ENCODE results near the gene TTYH3. TPM values are rescaled to one million over a fixed set of nuclear protein-coding genes. Genes with fewer than 3 reads are reported as not detected.
"Not testable (repeated sequence)": the region's sequence is repeated elsewhere in the genome, so short reads cannot be mapped to it uniquely, and the experiment has no call there.

TTYH3 gene
- polyA plus RNA-seq, 4 donors, result 6.9 to 149 (median 20.6) TPM

GRCh38 chr7:2605608-2606538 is 25.9 kb upstream of the TTYH3 start:
- peaks cover 0 to 7% (median 0%) of the 10 kb centered on the region in 3 donors for H3K4me1 ChIP-seq (ENCODE audit: control insufficient read depth in 3 of 3, insufficient read depth in 2 of 3, low read depth in 1 of 3, low read length in 2 of 3)
- no peak for FAIRE-seq
- H3K27ac ChIP-seq (ENCODE audit: low read depth in 1 of 3, low read length in 2 of 3), result no peak overlapping the region
- no peak overlapping the region for H3K4me3 ChIP-seq (ENCODE audit: low read depth in 1 of 3, low read length in 3 of 3)
- H3K27me3 ChIP-seq (ENCODE audit: control insufficient read depth in 3 of 3, insufficient read depth in 3 of 3, low read length in 3 of 3), result no peaks in the 10 kb centered on the region
- H3K36me3 ChIP-seq (ENCODE audit: control insufficient read depth in 3 of 3, insufficient read depth in 2 of 3, low read depth in 1 of 3, low read length in 3 of 3), result peaks cover 3 to 81% (median 9%) of the 10 kb centered on the region in 3 donors
- no peak for DNase-seq
- 89 to 94% (median 91%) methylated on average over 36 to 38 of the region's 38 CpGs for WGBS, 3 donors
- no peaks in the 10 kb centered on the region for H3K9me3 ChIP-seq (ENCODE audit: control insufficient read depth in 2 of 2, insufficient read depth in 1 of 2, low read depth in 1 of 2, low read length in 1 of 2)

GRCh38 chr7:2606539-2606936 is 25.2 kb upstream of the TTYH3 start:
- H3K36me3 ChIP-seq (ENCODE audit: control insufficient read depth in 3 of 3, insufficient read depth in 2 of 3, low read depth in 1 of 3, low read length in 3 of 3), result peaks cover 3 to 81% (median 6%) of the 10 kb centered on the region in 3 donors
- H3K9me3 ChIP-seq (ENCODE audit: control insufficient read depth in 2 of 2, insufficient read depth in 1 of 2, low read depth in 1 of 2, low read length in 1 of 2), result no peaks in the 10 kb centered on the region
- WGBS, 3 donors, result 86 to 93% (median 92%) methylated on average over 16 of the region's 16 CpGs
- H3K4me3 ChIP-seq (ENCODE audit: low read depth in 1 of 3, low read length in 3 of 3), result no peak overlapping the region
- FAIRE-seq (no peak), DNase-seq (no peak)
- H3K27ac ChIP-seq (ENCODE audit: low read depth in 1 of 3, low read length in 2 of 3), result peak overlapping the region in 1 of 3 donors; percentile 21
- H3K4me1 ChIP-seq (ENCODE audit: control insufficient read depth in 3 of 3, insufficient read depth in 2 of 3, low read depth in 1 of 3, low read length in 2 of 3), result peaks cover 0 to 13% (median 0%) of the 10 kb centered on the region in 3 donors
- H3K27me3 ChIP-seq (ENCODE audit: control insufficient read depth in 3 of 3, insufficient read depth in 3 of 3, low read length in 3 of 3), result no peaks in the 10 kb centered on the region

GRCh38 chr7:2607122-2607922 is 24.5 kb upstream of the TTYH3 start:
- peaks cover 0 to 20% (median 0%) of the 10 kb centered on the region in 3 donors for H3K4me1 ChIP-seq (ENCODE audit: control insufficient read depth in 3 of 3, insufficient read depth in 2 of 3, low read depth in 1 of 3, low read length in 2 of 3)
- FAIRE-seq (no peak), DNase-seq (no peak)
- no peaks in the 10 kb centered on the region for H3K9me3 ChIP-seq (ENCODE audit: control insufficient read depth in 2 of 2, insufficient read depth in 1 of 2, low read depth in 1 of 2, low read length in 1 of 2)
- WGBS, 3 donors, result 70 to 88% (median 87%) methylated on average over 26 of the region's 26 CpGs
- peak overlapping the region in 2 of 3 donors; percentile 9 to 87 for H3K27ac ChIP-seq (ENCODE audit: low read depth in 1 of 3, low read length in 2 of 3)
- H3K27me3 ChIP-seq (ENCODE audit: control insufficient read depth in 3 of 3, insufficient read depth in 3 of 3, low read length in 3 of 3), result no peaks in the 10 kb centered on the region
- H3K36me3 ChIP-seq (ENCODE audit: control insufficient read depth in 3 of 3, insufficient read depth in 2 of 3, low read depth in 1 of 3, low read length in 3 of 3), result peaks cover 3 to 81% (median 6%) of the 10 kb centered on the region in 3 donors
- H3K4me3 ChIP-seq (ENCODE audit: low read depth in 1 of 3, low read length in 3 of 3), result no peak overlapping the region

GRCh38 chr7:2607923-2608904 is 23.6 kb upstream of the TTYH3 start:
- Histone ChIP-seq H3K36me3 (ENCODE audit: control insufficient read depth in 3 of 3, insufficient read depth in 2 of 3, low read depth in 1 of 3, low read length in 3 of 3) (peaks cover 3 to 79% (median 6%) of the 10 kb centered on the region in 3 donors), H3K9me3 (ENCODE audit: control insufficient read depth in 2 of 2, insufficient read depth in 1 of 2, low read depth in 1 of 2, low read length in 1 of 2) (no peaks in the 10 kb centered on the region), H3K27ac (ENCODE audit: low read depth in 1 of 3, low read length in 2 of 3) (peak overlapping the region in 1 of 3 donors; percentile 87), H3K4me1 (ENCODE audit: control insufficient read depth in 3 of 3, insufficient read depth in 2 of 3, low read depth in 1 of 3, low read length in 2 of 3) (peaks cover 0 to 28% (median 0%) of the 10 kb centered on the region in 3 donors), H3K4me3 (ENCODE audit: low read depth in 1 of 3, low read length in 3 of 3) (no peak overlapping the region), H3K27me3 (ENCODE audit: control insufficient read depth in 3 of 3, insufficient read depth in 3 of 3, low read length in 3 of 3) (no peaks in the 10 kb centered on the region)
- 86 to 94% (median 88%) methylated on average over 35 to 37 of the region's 37 CpGs for WGBS, 3 donors
- no peak for DNase-seq
- no peak for FAIRE-seq

- Histone ChIP-seq H3K9me3 (ENCODE audit: control insufficient read depth in 2 of 2, insufficient read depth in 1 of 2, low read depth in 1 of 2, low read length in 1 of 2) (no peaks in the 10 kb centered on the region), H3K4me3 (ENCODE audit: low read depth in 1 of 3, low read length in 3 of 3) (no peak overlapping the region), H3K27ac (ENCODE audit: low read depth in 1 of 3, low read length in 2 of 3) (peak overlapping the region in 1 of 3 donors; percentile 48), H3K36me3 (ENCODE audit: control insufficient read depth in 3 of 3, insufficient read depth in 2 of 3, low read depth in 1 of 3, low read length in 3 of 3) (peaks cover 3 to 80% (median 6%) of the 10 kb centered on the region in 3 donors), H3K27me3 (ENCODE audit: control insufficient read depth in 3 of 3, insufficient read depth in 3 of 3, low read length in 3 of 3) (no peaks in the 10 kb centered on the region), H3K4me1 (ENCODE audit: control insufficient read depth in 3 of 3, insufficient read depth in 2 of 3, low read depth in 1 of 3, low read length in 2 of 3) (peaks cover 0 to 35% (median 0%) of the 10 kb centered on the region in 3 donors)
- WGBS, 3 donors, result 62 to 71% (median 70%) methylated on average over 14 of the region's 14 CpGs
- FAIRE-seq (no peak), DNase-seq (peak; percentile 20 to 54)
Measured at GRCh38 chr7:2608921-2609411, 22.8 kb upstream of the TTYH3 start.

GRCh38 chr7:2609646-2610045 is 22.1 kb upstream of the TTYH3 start:
- peaks cover 3 to 82% (median 4%) of the 10 kb centered on the region in 3 donors for H3K36me3 ChIP-seq (ENCODE audit: control insufficient read depth in 3 of 3, insufficient read depth in 2 of 3, low read depth in 1 of 3, low read length in 3 of 3)
- peak overlapping the region in 1 of 3 donors; percentile 48 for H3K27ac ChIP-seq (ENCODE audit: low read depth in 1 of 3, low read length in 2 of 3)
- WGBS, 3 donors, result 74 to 89% (median 83%) methylated on average over 6 of the region's 6 CpGs
- H3K4me3 ChIP-seq (ENCODE audit: low read depth in 1 of 3, low read length in 3 of 3); DNase-seq; H3K27me3 ChIP-seq (ENCODE audit: control insufficient read depth in 3 of 3, insufficient read depth in 3 of 3, low read length in 3 of 3); FAIRE-seq; H3K9me3 ChIP-seq (ENCODE audit: control insufficient read depth in 2 of 2, insufficient read depth in 1 of 2, low read depth in 1 of 2, low read length in 1 of 2): not testable (repeated sequence)
- peaks cover 0 to 39% (median 0%) of the 10 kb centered on the region in 3 donors for H3K4me1 ChIP-seq (ENCODE audit: control insufficient read depth in 3 of 3, insufficient read depth in 2 of 3, low read depth in 1 of 3, low read length in 2 of 3)

- Histone ChIP-seq H3K27me3 (ENCODE audit: control insufficient read depth in 3 of 3, insufficient read depth in 3 of 3, low read length in 3 of 3) (no peaks in the 10 kb centered on the region), H3K36me3 (ENCODE audit: control insufficient read depth in 3 of 3, insufficient read depth in 2 of 3, low read depth in 1 of 3, low read length in 3 of 3) (peaks cover 0 to 83% (median 3%) of the 10 kb centered on the region in 3 donors), H3K4me1 (ENCODE audit: control insufficient read depth in 3 of 3, insufficient read depth in 2 of 3, low read depth in 1 of 3, low read length in 2 of 3) (peaks cover 0 to 39% (median 0%) of the 10 kb centered on the region in 3 donors), H3K27ac (ENCODE audit: low read depth in 1 of 3, low read length in 2 of 3) (peak overlapping the region in 1 of 3 donors; percentile 45), H3K4me3 (ENCODE audit: low read depth in 1 of 3, low read length in 3 of 3) (no peak overlapping the region), H3K9me3 (ENCODE audit: control insufficient read depth in 2 of 2, insufficient read depth in 1 of 2, low read depth in 1 of 2, low read length in 1 of 2) (no peaks in the 10 kb centered on the region)
- no peak for FAIRE-seq
- WGBS, 3 donors, result 90 to 93% (median 92%) methylated on average over 14 of the region's 14 CpGs
- DNase-seq, result no peak
Measured at GRCh38 chr7:2610466-2610865, 21.3 kb upstream of the TTYH3 start.

Data from small intestine (tissue), 7 donors.